ENCODE measurements around the gene MORC2.

GRCh38 chr22:30902496-30903357 is 65.8 kb downstream of the MORC2 start:
- TF ChIP-seq CTCF (conservative IDR thresholded peaks at IDR 0.05; ENCODE audit: low read length) (no peak), EZH2phosphoT487 (IDR thresholded peaks at IDR 0.05; ENCODE audit: borderline replicate concordance, low read depth, low read length) (no peak)
